C4-2B (cell line): ENCODE data around the gene RND1.

Experiments
- CTCF ChIP-seq: fragments of 450-650 bp; conservative IDR thresholded peaks from 2 replicates; pipeline ENCODE4 v1.5.1; 2017; ENCODE audit warnings: mild to moderate bottlenecking
- ZFX ChIP-seq: fragments of 450-650 bp; IDR thresholded peaks from 2 replicates; pipeline ENCODE4 v1.6.1; 2017

GRCh38 chr12:48838048-48838447 is 27.6 kb downstream of the RND1 start:
- TF ChIP-seq CTCF (no peak), ZFX (no peak)
